H1 (cell line): ENCODE data around the gene PTPRG. TPM values are rescaled to one million over a fixed set of nuclear protein-coding genes. Genes with fewer than 3 reads are reported as not detected.

Experiments used
- CTCF ChIA-PET: fragments of 300-600 bp; sonication (Branson Sonifier 250); formaldehyde crosslinking; loops from one replicate; lab custom pipeline; 2021; ENCODE audit not compliant: partially characterized antibody; lab: Charles Lee
- POLR2A ChIA-PET: fragments of 300-600 bp; sonication (Branson Sonifier 250); formaldehyde crosslinking; loops from one replicate; lab custom pipeline; 2021; ENCODE audit warnings: inconsistent platforms; ENCODE audit not compliant: partially characterized antibody; lab: Charles Lee
- DNase-seq, 2 experiments: peaks; one replicate each; pipeline versions ENCODE4 v3.0.0 to v3.0.0-alpha.2; 2010 to 2022; ENCODE audit warnings: low spot score in 2 of 2, low read depth in 1 of 2, mixed read lengths in 1 of 2
- FAIRE-seq: peaks from 2 replicates; lab custom pipeline; 2011; peaks lifted over from hg19 to GRCh38; lab: Jason Lieb, UNC
- H2AFZ ChIP-seq: 2 replicates; pipeline ENCODE4 v1.8.1; 2012; ENCODE audit warnings: low read length, inconsistent platforms
- H2AK5ac ChIP-seq: 2 replicates; pipeline ENCODE4 v1.6.1; 2013; ENCODE audit warnings: low read depth, low read length
- H2BK120ac ChIP-seq: replicated peaks from 2 replicates; pipeline ENCODE3; 2013; ENCODE audit warnings: low read depth, low read length, inconsistent platforms
- H2BK12ac ChIP-seq: 2 replicates; pipeline ENCODE4 v1.6.1; 2013; ENCODE audit warnings: low read depth, low read length
- H2BK15ac ChIP-seq: 2 replicates; pipeline ENCODE4 v1.6.1; 2013; ENCODE audit warnings: low read length
- H2BK20ac ChIP-seq: 2 replicates; pipeline ENCODE4 v1.6.1; 2013; ENCODE audit warnings: low read length
- H2BK5ac ChIP-seq: 2 replicates; pipeline ENCODE4 v1.6.1; 2013; ENCODE audit warnings: low read depth, low read length
- H3K14ac ChIP-seq: 2 replicates; pipeline ENCODE4 v1.6.1; 2013; ENCODE audit warnings: inconsistent platforms; ENCODE audit not compliant: insufficient read length
- H3K18ac ChIP-seq: 2 replicates; pipeline ENCODE4 v1.6.1; 2013; ENCODE audit warnings: low read length; ENCODE audit errors: extremely low read depth
- H3K23ac ChIP-seq: 2 replicates; pipeline ENCODE4 v1.6.1; 2013; ENCODE audit warnings: inconsistent platforms; ENCODE audit not compliant: insufficient read length
- H3K23me2 ChIP-seq: 2 replicates; pipeline ENCODE4 v1.6.1; 2013; ENCODE audit warnings: low read depth, low read length
- H3K27ac ChIP-seq: 2 replicates; pipeline ENCODE4 v1.6.1; 2011; ENCODE audit warnings: low read depth, low read length, inconsistent platforms
- H3K27me3 ChIP-seq, 4 experiments: replicated peaks in 1 of 4; 1 replicate in 1 of 4; 2 replicates in 3 of 4; pipeline versions ENCODE4 v1.6.1 to v1.8.1; 2011 to 2013; ENCODE audit warnings: low read length in 3 of 4, mild to moderate bottlenecking in 3 of 4, inconsistent platforms in 2 of 4, mixed read lengths in 2 of 4, moderate library complexity in 1 of 4; ENCODE audit not compliant: control insufficient read depth in 3 of 4, insufficient read depth in 3 of 4; ENCODE audit errors: extremely low read depth in 1 of 4
- H3K36me3 ChIP-seq, 4 experiments: 2 replicates each; pipeline versions ENCODE4 v1.6.1 to v1.8.1; 2011 to 2013; ENCODE audit warnings: mild to moderate bottlenecking in 4 of 4, low read length in 3 of 4, moderate library complexity in 2 of 4, control low read depth in 1 of 4, inconsistent platforms in 1 of 4; ENCODE audit not compliant: insufficient read depth in 4 of 4, control insufficient read depth in 2 of 4
- H3K4ac ChIP-seq: replicated peaks from 2 replicates; pipeline ENCODE3; 2013; ENCODE audit warnings: low read length, low read depth, mixed read lengths, inconsistent platforms; ENCODE audit not compliant: insufficient read length
- H3K4me1 ChIP-seq, 4 experiments: replicated peaks in 1 of 4; 1 replicate in 1 of 4; 2 replicates in 3 of 4; pipeline versions ENCODE4 v1.6.1 to v1.8.1; 2011 to 2013; ENCODE audit warnings: low read length in 3 of 4, inconsistent platforms in 2 of 4, mixed read lengths in 1 of 4; ENCODE audit not compliant: insufficient read depth in 4 of 4, control insufficient read depth in 3 of 4
- H3K4me2 ChIP-seq, 2 experiments: 2 replicates each; pipeline versions ENCODE4 v1.6.1 to v1.8.1; 2011 to 2013; ENCODE audit warnings: low read depth in 2 of 2, low read length in 2 of 2, control low read depth in 1 of 2, inconsistent platforms in 1 of 2, mild to moderate bottlenecking in 1 of 2; ENCODE audit not compliant: insufficient read depth in 1 of 2
- H3K4me3 ChIP-seq, 4 experiments: fragments of 200-600, 300-600 bp in 1 of 4; sonication (generic), shearing (Covaris generic), sonication (Bioruptor Twin) in 1 of 4; 2 replicates each; pipeline versions ENCODE4 v1.5.1 to v1.8.1; 2011 to 2016; ENCODE audit warnings: low read length in 4 of 4, low read depth in 3 of 4, control low read depth in 2 of 4, inconsistent platforms in 2 of 4, mild to moderate bottlenecking in 2 of 4, mixed read lengths in 1 of 4, moderate library complexity in 1 of 4; ENCODE audit not compliant: insufficient read depth in 2 of 4; ENCODE audit errors: extremely low read depth in 1 of 4
- H3K56ac ChIP-seq: replicated peaks from 2 replicates; pipeline ENCODE3; 2013; ENCODE audit warnings: low read depth, mild to moderate bottlenecking, mixed read lengths, low read length, inconsistent platforms; ENCODE audit not compliant: insufficient read length
- H3K79me1 ChIP-seq: 2 replicates; pipeline ENCODE4 v1.6.1; 2013; ENCODE audit warnings: low read depth, low read length, control low read depth
- H3K79me2 ChIP-seq, 2 experiments: 2 replicates each; pipeline versions ENCODE4 v1.6.1 to v1.8.1; 2012 to 2013; ENCODE audit warnings: low read length in 2 of 2, mild to moderate bottlenecking in 2 of 2, inconsistent platforms in 1 of 2; ENCODE audit not compliant: insufficient read depth in 2 of 2, control insufficient read depth in 1 of 2
- H3K9ac ChIP-seq, 4 experiments: replicated peaks in 1 of 4; 1 replicate in 1 of 4; 2 replicates in 3 of 4; pipeline versions ENCODE4 v1.6.1 to v1.8.1; 2011 to 2013; ENCODE audit warnings: low read depth in 3 of 4, low read length in 3 of 4, control low read depth in 2 of 4, mild to moderate bottlenecking in 2 of 4, moderate library complexity in 2 of 4, inconsistent platforms in 1 of 4; ENCODE audit errors: extremely low read depth in 1 of 4
- H3K9me3 ChIP-seq, 2 experiments: 2 replicates each; pipeline versions ENCODE4 v1.6.1 to v1.8.1; 2012 to 2013; ENCODE audit warnings: mild to moderate bottlenecking in 2 of 2, moderate library complexity in 2 of 2, control low read depth in 1 of 2, inconsistent platforms in 1 of 2, low read depth in 1 of 2, low read length in 1 of 2, mixed read lengths in 1 of 2; ENCODE audit not compliant: insufficient read depth in 2 of 2
- H4K20me1 ChIP-seq, 2 experiments: replicated peaks in 1 of 2; 2 replicates each; pipeline versions ENCODE3 to v1.8.1; 2011 to 2013; ENCODE audit warnings: inconsistent platforms in 2 of 2, low read length in 2 of 2, mild to moderate bottlenecking in 1 of 2; ENCODE audit not compliant: insufficient read depth in 2 of 2, control insufficient read depth in 1 of 2
- H4K5ac ChIP-seq: 2 replicates; pipeline ENCODE4 v1.6.1; 2013; ENCODE audit warnings: low read length, low read depth, mixed read lengths, inconsistent platforms; ENCODE audit not compliant: insufficient read length
- H4K8ac ChIP-seq: 2 replicates; pipeline ENCODE4 v1.8.0; 2013; ENCODE audit warnings: mild to moderate bottlenecking, moderate library complexity, low read length, inconsistent platforms; ENCODE audit not compliant: insufficient read depth; ENCODE audit errors: extremely low read depth
- H4K91ac ChIP-seq: replicated peaks from 2 replicates; pipeline ENCODE3; 2013; ENCODE audit warnings: low read length, mixed read lengths, inconsistent platforms; ENCODE audit not compliant: insufficient read length
- ATF2 ChIP-seq: IDR thresholded peaks from 2 replicates; pipeline ENCODE4 v1.6.1; 2012; ENCODE audit warnings: low read length, inconsistent platforms
- BCL11A ChIP-seq, 2 experiments: IDR thresholded peaks; one replicate each; pipeline ENCODE4 v1.6.1; 2011; ENCODE audit warnings: low read depth in 2 of 2, low read length in 2 of 2, mild to moderate bottlenecking in 2 of 2
- CTCF ChIP-seq, 3 experiments: IDR thresholded peaks; 1 replicate in 2 of 3; 2 replicates in 1 of 3; pipeline versions ENCODE4 v1.5.1 to v1.6.1; 2011; ENCODE audit warnings: low read length in 3 of 3, mild to moderate bottlenecking in 3 of 3, inconsistent platforms in 2 of 3, low read depth in 1 of 3, moderate library complexity in 1 of 3; ENCODE audit not compliant: insufficient read depth in 1 of 3; ENCODE audit errors: control extremely low read depth in 1 of 3
- NRF1 ChIP-seq: IDR thresholded peaks from 2 replicates; pipeline ENCODE4 v1.6.1; 2011; ENCODE audit warnings: mild to moderate bottlenecking, low read depth, low read length, improper control_type of control experiment
- POLR2AphosphoS5 ChIP-seq: IDR thresholded peaks from 2 replicates; pipeline ENCODE4 v1.6.1; 2011; ENCODE audit warnings: low read depth, low read length
- SIX5 ChIP-seq: IDR thresholded peaks from 2 replicates; pipeline ENCODE4 v1.6.1; 2011; ENCODE audit warnings: mild to moderate bottlenecking, low read depth, low read length
- TAF1 ChIP-seq: IDR thresholded peaks from 2 replicates; pipeline ENCODE4 v1.6.1; 2011; ENCODE audit warnings: mild to moderate bottlenecking, low read depth, low read length
- WGBS, 2 experiments: shearing (Covaris generic) in 1 of 2; methylation state at CpG; one replicate each; pipeline versions ENCODE4 v1.1.6 to v1.1.7; 2013 to 2015; ENCODE audit warnings: low lambda C conversion rate in 2 of 2, mixed read lengths in 2 of 2, inconsistent platforms in 1 of 2, low coverage in 1 of 2, missing lambda C conversion rate in 1 of 2; ENCODE audit not compliant: insufficient replicate concordance in 2 of 2, insufficient coverage in 1 of 2, insufficient read length in 1 of 2; ENCODE audit errors: extremely low coverage in 1 of 2, missing lambda C conversion rate in 1 of 2; 5-methylcytosine and 5-hydroxymethylcytosine counted together
- polyA plus RNA-seq, 7 experiments: library from polyadenylated mRNA; depleted of rRNA in 3 of 7; stranded (reverse) in 5 of 7; unstranded in 2 of 7; fragments of >200 nt in 5 of 7; fragments of 200-250 nt in 2 of 7; gene quantifications; 1 replicate in 5 of 7; 2 replicates in 1 of 7; 4 replicates in 1 of 7; pipeline versions ENCODE4 v1.2.1 to v1.2.3, GENCODE V29; 2011 to 2013; ENCODE audit warnings: missing spikeins in 2 of 7, mixed read lengths in 2 of 7
- total RNA-seq: library from RNA; stranded (reverse); fragmentation: NEBNext Ultra II Directional; extraction: Animal tissue kit (Norgen Biotek cat#: 25700); gene quantifications from 2 replicates; pipeline ENCODE4 v1.2.1, GENCODE V29; 2021

The PTPRG gene
- total and polyA plus RNA-seq, 2 of the 8 experiments (the other 6 are each of a cell fraction or from before 2014, with no cell fraction given), result 23.3 to 96.2 TPM

GRCh38 chr3:62183969-62184368, 622.6 kb downstream of the PTPRG start:
- TF ChIP-seq TAF1 (no peak), SIX5 (no peak), ATF2 (no peak), CTCF (IDR thresholded peaks at IDR 0.05; ENCODE audit: control extremely low read depth in 1 of 3, insufficient read depth in 1 of 3, low read depth in 1 of 3, low read length in 3 of 3) (no peak), POLR2AphosphoS5 (no peak), NRF1 (no peak), BCL11A (IDR thresholded peaks at IDR 0.05; ENCODE audit: low read depth in 2 of 2, low read length in 2 of 2) (no peak)
- TF ChIP-seq, all 59 proteins: peak for 0
- H4K20me1 ChIP-seq, result no peaks in the 10 kb centered on the region
- no peaks in the 10 kb centered on the region; a peak in 2 of 7 replicates for H3K27me3 ChIP-seq
- H2BK20ac ChIP-seq, result no peak overlapping the region
- H3K79me2 ChIP-seq, result no peaks in the 10 kb centered on the region
- no peak overlapping the region for H4K91ac ChIP-seq
- H3K79me1 ChIP-seq, result peaks cover 5% of the 10 kb centered on the region
- H3K4me1 ChIP-seq, result peaks cover 2 to 8% (median 4%) of the 10 kb centered on the region in 4 experiments; a peak in 6 of 7 replicates
- no peak overlapping the region for H3K14ac ChIP-seq
- ChIA-PET CTCF (interaction anchor here (0.7 to 2.9 kb wide), 4 partner anchors 8 to 14 kb away, joined by 3 to 10 read pairs (median 4); no protein-coding TSS in a partner anchor), POLR2A (no interaction called here)
- DNase-seq (no peak), FAIRE-seq (no peak)
- no peak overlapping the region for H2AFZ ChIP-seq
- 89% methylated on average over 10 of the region's 10 CpGs; no CpG with 5 or more reads in 1 of the 2 experiments for WGBS, 2 experiments
- H3K56ac ChIP-seq, result no peak overlapping the region
- no peak overlapping the region for H2BK12ac ChIP-seq
- H2AK5ac ChIP-seq, result no peak overlapping the region
- no peaks in the 10 kb centered on the region for H3K23me2 ChIP-seq
- no peak overlapping the region for H3K27ac ChIP-seq
- no peak overlapping the region for H2BK5ac ChIP-seq
- no peak overlapping the region for H3K23ac ChIP-seq
- no peak overlapping the region for H3K4ac ChIP-seq
- H2BK15ac ChIP-seq, result no peak overlapping the region
- H2BK120ac ChIP-seq, result no peak overlapping the region
- no peak overlapping the region for H3K4me2 ChIP-seq
- no peak overlapping the region for H3K18ac ChIP-seq
- H3K36me3 ChIP-seq, result peaks cover 0 to 5% (median 1%) of the 10 kb centered on the region in 4 experiments; a peak in 1 of 8 replicates
- no peaks in the 10 kb centered on the region for H3K9me3 ChIP-seq
- H3K9ac ChIP-seq, result no peak overlapping the region
- H4K5ac ChIP-seq, result no peak overlapping the region
- H4K8ac ChIP-seq, result no peak overlapping the region
- H3K4me3 ChIP-seq, result no peak overlapping the region
